Measurements from ENCODE around the gene PPIL4. TPM values are rescaled to one million over a fixed set of nuclear protein-coding genes. Genes with fewer than 3 reads are reported as not detected.

Gene PPIL4
- total and polyA plus RNA-seq, 3 donors from 2014 or later, result 13.9 to 39.4 (median 36.0) TPM

DNA sequence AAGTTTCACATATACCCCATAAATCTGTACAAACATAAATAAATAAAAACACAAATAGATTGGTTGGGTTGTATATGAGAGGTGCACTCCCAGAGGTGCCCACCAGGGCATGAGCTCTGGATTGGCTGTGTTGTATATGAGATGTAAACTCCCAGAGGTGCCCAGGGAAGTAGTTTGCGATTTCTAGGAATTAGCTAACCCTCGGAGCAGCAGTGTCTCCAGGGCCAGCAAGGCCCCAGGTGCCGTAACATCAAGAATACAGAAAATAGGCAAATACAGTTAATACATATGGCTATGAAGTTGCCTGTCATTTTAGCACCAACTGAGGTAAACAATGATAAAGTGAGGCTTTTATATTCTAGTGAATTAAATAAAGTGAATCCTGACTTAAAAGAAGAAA, 14.9 kb upstream of the PPIL4 start:
- no peak overlapping the region for H3K4me3 ChIP-seq
- H3K4me1 ChIP-seq, result no peaks in the 10 kb centered on the region
- no peak for DNase-seq
- intact Hi-C loops (cut with DNase I; ENCODE audit: low total_unique reads), result no loop called here
- H3K36me3 ChIP-seq (ENCODE audit: low read depth, missing control alignments), result no peaks in the 10 kb centered on the region
- 64 to 80% methylated on average over 3 of the region's 3 CpGs for WGBS, 2 donors
- TF ChIP-seq POLR2A (IDR thresholded peaks at IDR 0.05), result no peak
- TF ChIP-seq, protein P1, sequence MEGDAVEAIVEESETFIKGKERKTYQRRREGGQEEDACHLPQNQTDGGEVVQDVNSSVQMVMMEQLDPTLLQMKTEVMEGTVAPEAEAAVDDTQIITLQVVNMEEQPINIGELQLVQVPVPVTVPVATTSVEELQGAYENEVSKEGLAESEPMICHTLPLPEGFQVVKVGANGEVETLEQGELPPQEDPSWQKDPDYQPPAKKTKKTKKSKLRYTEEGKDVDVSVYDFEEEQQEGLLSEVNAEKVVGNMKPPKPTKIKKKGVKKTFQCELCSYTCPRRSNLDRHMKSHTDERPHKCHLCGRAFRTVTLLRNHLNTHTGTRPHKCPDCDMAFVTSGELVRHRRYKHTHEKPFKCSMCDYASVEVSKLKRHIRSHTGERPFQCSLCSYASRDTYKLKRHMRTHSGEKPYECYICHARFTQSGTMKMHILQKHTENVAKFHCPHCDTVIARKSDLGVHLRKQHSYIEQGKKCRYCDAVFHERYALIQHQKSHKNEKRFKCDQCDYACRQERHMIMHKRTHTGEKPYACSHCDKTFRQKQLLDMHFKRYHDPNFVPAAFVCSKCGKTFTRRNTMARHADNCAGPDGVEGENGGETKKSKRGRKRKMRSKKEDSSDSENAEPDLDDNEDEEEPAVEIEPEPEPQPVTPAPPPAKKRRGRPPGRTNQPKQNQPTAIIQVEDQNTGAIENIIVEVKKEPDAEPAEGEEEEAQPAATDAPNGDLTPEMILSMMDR (IDR thresholded peaks at IDR 0.05), result peak in 2 of 3 experiments; percentile 43 to 51
- no peak overlapping the region for H3K27ac ChIP-seq
- no peaks in the 10 kb centered on the region for H3K9me3 ChIP-seq
- H3K27me3 ChIP-seq, result no peaks in the 10 kb centered on the region

DNA sequence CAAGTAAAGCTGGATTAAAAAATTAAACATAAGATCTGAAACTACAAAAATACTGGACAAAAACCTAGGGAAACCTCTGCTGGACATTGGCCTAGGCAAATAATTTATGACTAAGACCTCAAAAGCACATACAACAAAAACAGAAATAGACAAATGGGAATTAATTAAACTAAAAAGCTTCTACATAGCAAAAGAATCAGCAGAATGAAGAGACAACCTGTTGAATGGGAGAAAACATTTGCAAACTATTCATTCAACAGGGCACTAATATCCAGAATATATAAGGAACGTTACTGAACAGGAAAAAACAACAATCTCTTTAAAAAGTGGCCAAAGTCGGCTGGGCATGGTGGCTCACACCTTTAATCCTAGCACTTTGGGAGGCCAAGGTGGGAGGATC, 13.5 kb upstream of the PPIL4 start:
- Histone ChIP-seq H3K36me3 (ENCODE audit: low read depth, missing control alignments) (no peaks in the 10 kb centered on the region), H3K4me3 (no peak overlapping the region), H3K27ac (no peak overlapping the region), H3K27me3 (no peaks in the 10 kb centered on the region), H3K9me3 (no peaks in the 10 kb centered on the region), H3K4me1 (no peaks in the 10 kb centered on the region)
- intact Hi-C loops (cut with DNase I; ENCODE audit: low total_unique reads), result no loop called here
- DNase-seq, result no peak
- TF ChIP-seq POLR2A (IDR thresholded peaks at IDR 0.05), result no peak
- TF ChIP-seq, protein P1 (IDR thresholded peaks at IDR 0.05), result no peak
- 79 to 80% methylated on average over 2 of the region's 2 CpGs for WGBS, 2 donors

DNA sequence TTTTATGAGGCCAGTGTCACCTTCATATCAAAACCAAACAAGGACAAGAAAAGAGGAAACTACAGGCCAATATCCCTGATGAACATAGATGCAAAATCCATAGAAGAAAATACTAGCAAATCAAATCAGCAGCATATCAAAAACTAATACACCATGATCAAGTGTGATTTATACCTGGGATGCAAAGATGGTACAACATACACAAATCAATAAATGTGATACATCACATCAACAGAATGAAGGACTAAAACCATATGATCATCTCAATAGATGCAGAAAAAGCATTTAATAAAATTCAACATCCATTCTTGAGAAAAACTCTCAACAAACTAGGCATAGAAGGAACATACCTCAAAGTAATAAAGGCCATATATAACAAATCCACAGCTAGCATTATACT, 12.2 kb upstream of the PPIL4 start:
- intact Hi-C loops (cut with DNase I; ENCODE audit: low total_unique reads), result no loop called here
- Histone ChIP-seq H3K9me3 (no peaks in the 10 kb centered on the region), H3K27ac (no peak overlapping the region), H3K27me3 (no peaks in the 10 kb centered on the region), H3K4me1 (no peaks in the 10 kb centered on the region), H3K36me3 (ENCODE audit: low read depth, missing control alignments) (no peaks in the 10 kb centered on the region), H3K4me3 (no peak overlapping the region)
- no peak for DNase-seq
- TF ChIP-seq, protein P1 (IDR thresholded peaks at IDR 0.05), result no peak
- TF ChIP-seq POLR2A (IDR thresholded peaks at IDR 0.05), result no peak

DNA sequence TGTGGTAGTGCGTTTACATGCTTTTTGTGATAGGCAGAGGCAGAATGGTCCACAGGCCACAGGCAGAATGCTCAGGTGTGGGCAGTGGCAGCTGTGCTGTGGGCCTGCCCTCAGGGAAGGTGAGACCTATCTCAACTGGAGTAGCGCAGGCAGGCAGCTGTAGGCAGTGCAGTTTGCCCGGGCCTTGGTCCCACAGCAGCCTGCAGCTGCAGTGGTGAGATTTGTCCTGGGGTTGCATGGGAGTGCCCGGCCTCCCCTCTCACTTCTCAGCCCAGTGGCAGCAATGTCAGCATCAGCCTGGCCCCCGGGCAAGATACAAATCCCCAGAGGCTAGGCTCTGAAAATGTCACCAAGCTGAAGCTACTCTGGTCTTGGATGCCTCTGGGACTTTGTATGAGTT, 6.1 kb upstream of the PPIL4 start:
- no peaks in the 10 kb centered on the region for H3K9me3 ChIP-seq
- no peaks in the 10 kb centered on the region for H3K36me3 ChIP-seq (ENCODE audit: low read depth, missing control alignments)
- no peak overlapping the region for H3K27ac ChIP-seq
- no peak overlapping the region for H3K4me3 ChIP-seq
- no peaks in the 10 kb centered on the region for H3K4me1 ChIP-seq
- 79% methylated on average over 5 of the region's 5 CpGs; no CpG with 5 or more reads in 1 of the 2 donors for WGBS, 2 donors
- TF ChIP-seq, protein P1 (IDR thresholded peaks at IDR 0.05), result no peak
- TF ChIP-seq POLR2A (IDR thresholded peaks at IDR 0.05), result no peak
- no peaks in the 10 kb centered on the region for H3K27me3 ChIP-seq
- intact Hi-C loops (cut with DNase I; ENCODE audit: low total_unique reads), result no loop called here
- DNase-seq, result no peak

DNA sequence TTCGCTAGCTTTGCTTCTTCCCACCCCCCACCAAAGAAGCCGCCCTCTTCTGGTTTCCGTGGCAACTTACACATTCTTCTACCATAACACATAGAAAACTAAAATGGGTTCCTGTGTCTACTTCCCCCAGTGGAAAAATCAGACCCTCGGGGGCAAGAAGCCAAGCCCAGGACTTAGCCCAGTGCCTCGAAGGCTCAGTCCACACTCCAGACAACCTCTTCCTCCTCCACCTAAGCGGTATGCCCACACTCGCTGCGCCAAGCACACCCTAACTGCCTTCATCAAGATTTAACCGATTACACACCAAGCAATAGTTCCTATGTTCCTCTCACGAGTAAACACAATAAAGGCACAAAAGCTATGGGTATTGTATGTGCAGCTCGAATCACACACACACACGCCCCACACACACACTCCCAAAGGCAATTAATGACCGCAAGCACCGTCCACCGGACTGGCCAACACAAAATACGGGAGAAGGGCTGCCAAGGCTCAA, 537 bp downstream of the PPIL4 start:
- 0 to 1% methylated on average over 13 to 16 of the region's 16 CpGs for WGBS, 2 donors
- peak; percentile 55 for DNase-seq
- TF ChIP-seq POLR2A (IDR thresholded peaks at IDR 0.05), result no peak
- TF ChIP-seq, protein P1 (IDR thresholded peaks at IDR 0.05), result peak in 2 of 3 experiments; percentile 3 to 19
- Histone ChIP-seq H3K4me3 (peak overlapping the region; percentile 75 to 97), H3K4me1 (peaks cover 19% of the 10 kb centered on the region), H3K27me3 (no peaks in the 10 kb centered on the region), H3K9me3 (no peaks in the 10 kb centered on the region), H3K36me3 (ENCODE audit: low read depth, missing control alignments) (no peaks in the 10 kb centered on the region), H3K27ac (peak overlapping the region; percentile 84 to 95)
- intact Hi-C loops (cut with DNase I; ENCODE audit: low total_unique reads), result no loop called here

Measured in testis (tissue), 3 donors.